WTC11 (cell line): ENCODE results near the gene SPRR3. TPM values are rescaled to one million over a fixed set of nuclear protein-coding genes. Genes with fewer than 3 reads are reported as not detected.

Experiments used
- ATAC-seq: fragments of 200-7000 bp; cut with Tn5 transposase; 2 replicates; pipeline ENCODE4 v1.10.0; 2021; ENCODE audit warnings: mild to moderate bottlenecking, moderate library complexity
- CTCF ChIA-PET: fragments of 300-600 bp; sonication (Branson Sonifier 250); formaldehyde crosslinking; loops from one replicate; lab custom pipeline; 2021; ENCODE audit warnings: antibody characterized with exemption; lab: Charles Lee
- POLR2A ChIA-PET: fragments of 350-600 bp; sonication (Branson Sonifier 250); formaldehyde crosslinking; loops from one replicate; lab custom pipeline; 2021; ENCODE audit warnings: antibody characterized with exemption; lab: Charles Lee
- DNase-seq: peaks from one replicate; pipeline ENCODE4 v3.0.0; 2021; ENCODE audit warnings: low spot score
- H3K27ac Mint-ChIP-seq: 2 replicates; pipeline ENCODE4 v1.8.0; 2021; ENCODE audit warnings: mixed read lengths
- H3K27me3 Mint-ChIP-seq: 2 replicates; pipeline ENCODE4 v1.8.0; 2021; ENCODE audit warnings: low read depth, mild to moderate bottlenecking, moderate library complexity, mixed read lengths
- H3K36me3 Mint-ChIP-seq: 2 replicates; pipeline ENCODE4 v1.8.0; 2021; ENCODE audit warnings: mixed read lengths
- H3K4me1 Mint-ChIP-seq: 2 replicates; pipeline ENCODE4 v1.8.0; 2022; ENCODE audit warnings: mixed read lengths
- H3K4me3 Mint-ChIP-seq: 2 replicates; pipeline ENCODE4 v1.8.0; 2021; ENCODE audit warnings: mild to moderate bottlenecking, moderate library complexity, mixed read lengths
- H3K9me3 Mint-ChIP-seq: 2 replicates; pipeline ENCODE4 v1.8.0; 2021; ENCODE audit warnings: mixed read lengths
- CDX4 ChIP-seq: fragments of 250-450 bp; sonication (Bioruptor Pico); IDR thresholded peaks from 2 replicates; pipeline ENCODE4 v1.9.0; 2021; ENCODE audit warnings: moderate library complexity, mild to moderate bottlenecking, inconsistent platforms, borderline replicate concordance
- CREM ChIP-seq: sonication (generic); formaldehyde crosslinking; IDR thresholded peaks from 2 replicates; pipeline ENCODE4 v1.8.1; 2022; ENCODE audit warnings: mild to moderate bottlenecking, missing genetic modification reagents, moderate library complexity
- E2F5 ChIP-seq: sonication (generic); formaldehyde crosslinking; IDR thresholded peaks from 2 replicates; pipeline ENCODE4 v1.8.1; 2022; ENCODE audit warnings: mild to moderate bottlenecking, moderate library complexity, missing genetic modification reagents
- ELF4 ChIP-seq: sonication (generic); formaldehyde crosslinking; IDR thresholded peaks from 2 replicates; pipeline ENCODE4 v1.8.1; 2022; ENCODE audit warnings: low read depth, mild to moderate bottlenecking, moderate library complexity, missing genetic modification reagents
- EMX1 ChIP-seq: fragments of 250-450 bp; sonication (Bioruptor Pico); IDR thresholded peaks from 2 replicates; pipeline ENCODE4 v1.8.0; 2021; ENCODE audit warnings: mild to moderate bottlenecking
- ERG ChIP-seq: fragments of 250-450 bp; sonication (Bioruptor Pico); IDR thresholded peaks from 2 replicates; pipeline ENCODE4 v1.8.0; 2021; ENCODE audit warnings: mild to moderate bottlenecking
- ESRRA ChIP-seq: sonication (generic); formaldehyde crosslinking; IDR thresholded peaks from 2 replicates; pipeline ENCODE4 v1.8.1; 2022; ENCODE audit warnings: mild to moderate bottlenecking, missing genetic modification reagents, borderline replicate concordance
- ETV6 ChIP-seq: sonication (generic); formaldehyde crosslinking; IDR thresholded peaks from 2 replicates; pipeline ENCODE4 v1.8.1; 2022; ENCODE audit warnings: mild to moderate bottlenecking, missing genetic modification reagents
- MAX ChIP-seq: sonication (generic); formaldehyde crosslinking; IDR thresholded peaks from 2 replicates; pipeline ENCODE4 v1.8.0; 2022; ENCODE audit warnings: mild to moderate bottlenecking, missing genetic modification reagents
- MXD4 ChIP-seq: fragments of 250-450 bp; sonication (Bioruptor Pico); IDR thresholded peaks from 2 replicates; pipeline ENCODE4 v1.8.0; 2021; ENCODE audit warnings: mild to moderate bottlenecking, moderate library complexity, borderline replicate concordance
- MYBL2 ChIP-seq: sonication (generic); formaldehyde crosslinking; IDR thresholded peaks from 2 replicates; pipeline ENCODE4 v1.8.1; 2023; ENCODE audit warnings: mild to moderate bottlenecking, moderate library complexity, missing genetic modification reagents
- NR3C1 ChIP-seq: sonication (generic); formaldehyde crosslinking; conservative IDR thresholded peaks from 2 replicates; pipeline ENCODE4 v1.8.1; 2023; ENCODE audit warnings: low read depth, mild to moderate bottlenecking, missing genetic modification reagents
- OVOL2 ChIP-seq: fragments of 250-450 bp; sonication (Bioruptor Pico); IDR thresholded peaks from 2 replicates; pipeline ENCODE4 v1.9.0; 2021; ENCODE audit warnings: mild to moderate bottlenecking, borderline replicate concordance
- RORB ChIP-seq: fragments of 250-450 bp; sonication (Bioruptor Pico); IDR thresholded peaks from 2 replicates; pipeline ENCODE4 v1.9.0; 2021; ENCODE audit warnings: mild to moderate bottlenecking
- ZBTB21 ChIP-seq: sonication (generic); formaldehyde crosslinking; IDR thresholded peaks from 2 replicates; pipeline ENCODE4 v1.8.1; 2023; ENCODE audit warnings: mild to moderate bottlenecking, missing genetic modification reagents, borderline replicate concordance
- ZNF263 ChIP-seq: sonication (generic); formaldehyde crosslinking; IDR thresholded peaks from 2 replicates; pipeline ENCODE4 v1.8.1; 2022; ENCODE audit warnings: low read depth, mild to moderate bottlenecking, moderate library complexity, missing genetic modification reagents
- ZNF281 ChIP-seq: sonication (generic); formaldehyde crosslinking; IDR thresholded peaks from 2 replicates; pipeline ENCODE4 v1.8.0; 2023; ENCODE audit warnings: mild to moderate bottlenecking, missing genetic modification reagents
- ZNF532 ChIP-seq: fragments of 250-450 bp; sonication (Bioruptor Pico); IDR thresholded peaks from 2 replicates; pipeline ENCODE4 v1.9.0; 2021; ENCODE audit warnings: mild to moderate bottlenecking, borderline replicate concordance
- total RNA-seq: library from RNA; stranded (reverse); gene quantifications from 3 replicates; pipeline ENCODE4 v1.2.3, GENCODE V29; 2021

The SPRR3 gene
- total RNA-seq, 1 experiment from 2014 or later = not detected

- POLR2A ChIA-PET = no interaction called here
- TF ChIP-seq MXD4 (CRISPR knock-in tag) (no peak), EMX1 (CRISPR knock-in tag) (no peak), ETV6 (no peak), E2F5 (CRISPR knock-in tag) (no peak), CREM (CRISPR knock-in tag) (no peak), ZBTB21 (CRISPR knock-in tag) (no peak), ZNF263 (CRISPR knock-in tag) (no peak), RORB (CRISPR knock-in tag) (no peak), ERG (CRISPR knock-in tag) (no peak), MYBL2 (CRISPR knock-in tag) (no peak), ELF4 (CRISPR knock-in tag) (no peak), ZNF281 (CRISPR knock-in tag) (no peak), NR3C1 (no peak), ZNF532 (no peak), OVOL2 (CRISPR knock-in tag) (no peak), CDX4 (CRISPR knock-in tag) (no peak), ESRRA (no peak), MAX (CRISPR knock-in tag) (no peak)
- TF ChIP-seq, all 79 proteins: peak for 0
- Mint-ChIP-seq H3K9me3 (no peaks in the 10 kb centered on the region), H3K4me1 (0 out of 2 replicates have a peak, but pooled peaks cover 7% of the 10 kb centered on the region), H3K4me3 (no peak overlapping the region), H3K27ac (no peak overlapping the region), H3K27me3 (peaks cover 25% of the 10 kb centered on the region), H3K36me3 (no peaks in the 10 kb centered on the region)
- CTCF ChIA-PET = interaction anchor here (1.1 to 1.5 kb wide), 2 partner anchors 21 to 211 kb away, joined by 3 to 6 read pairs; no protein-coding TSS in a partner anchor
- DNase-seq = no peak
- ATAC-seq = no peak
These were observed 19.5 kb upstream of the SPRR3 start for GRCh38 chr1:152982076-152982475.
